CD4-positive, alpha-beta T cell (primary cell): ENCODE measurements around the gene ANKS1B. TPM values are rescaled to one million over a fixed set of nuclear protein-coding genes. Genes with fewer than 3 reads are reported as not detected.

Experiments
- ATAC-seq: fragments of 200-7000 bp; cut with Tn5 transposase; one replicate; pipeline ENCODE4 v1.10.0; 2022; ENCODE audit warnings: mild to moderate bottlenecking; ENCODE audit not compliant: poor library complexity
- CTCF ChIA-PET: fragments of 350-600 bp; sonication (Branson Sonifier 250); formaldehyde crosslinking; loops from one replicate; lab custom pipeline; 2021; ENCODE audit warnings: antibody characterized with exemption, inconsistent platforms; lab: Charles Lee
- POLR2A ChIA-PET: fragments of 350-600 bp; sonication (Branson Sonifier 250); formaldehyde crosslinking; loops from one replicate; lab custom pipeline; 2021; ENCODE audit warnings: antibody characterized with exemption, inconsistent platforms; lab: Charles Lee
- DNase-seq, 14 experiments: peaks; one replicate each; pipeline ENCODE4 v3.0.0-alpha.2; 2013 to 2020; ENCODE audit warnings: mixed read lengths in 2 of 14
- H3K27ac ChIP-seq, 2 donors: one replicate each; pipeline versions ENCODE4 v1.5.1 to v1.7.0; 2013; ENCODE audit warnings: low read length in 2 of 2, low read depth in 1 of 2, mild to moderate bottlenecking in 1 of 2
- H3K27me3 ChIP-seq, 2 experiments: 1 replicate in 1 of 2; 2 replicates in 1 of 2; pipeline versions ENCODE4 v1.6.1 to v1.7.0; 2013; ENCODE audit warnings: low read length in 2 of 2, control low read depth in 1 of 2, mild to moderate bottlenecking in 1 of 2, moderate library complexity in 1 of 2; ENCODE audit not compliant: insufficient read depth in 2 of 2, control insufficient read depth in 1 of 2
- H3K36me3 ChIP-seq: one replicate; pipeline ENCODE4 v1.6.1; 2013; ENCODE audit warnings: low read length, control low read depth; ENCODE audit not compliant: insufficient read depth
- H3K4me1 ChIP-seq: one replicate; pipeline ENCODE4 v1.6.1; 2013; ENCODE audit warnings: low read length, control low read depth; ENCODE audit not compliant: insufficient read depth
- H3K4me3 ChIP-seq: one replicate; pipeline ENCODE4 v1.5.1; 2013; ENCODE audit warnings: mild to moderate bottlenecking, low read length, moderate library complexity
- H3K9me3 ChIP-seq, 2 experiments: 1 replicate in 1 of 2; 2 replicates in 1 of 2; pipeline versions ENCODE4 v1.6.1 to v1.7.0; 2013; ENCODE audit warnings: low read length in 2 of 2, mild to moderate bottlenecking in 2 of 2, control low read depth in 1 of 2, moderate library complexity in 1 of 2; ENCODE audit not compliant: control insufficient read depth in 1 of 2, insufficient read depth in 1 of 2
- H3K27ac Mint-ChIP-seq: one replicate; pipeline ENCODE4 v1.8.0; 2020; ENCODE audit warnings: mixed read lengths
- H3K27me3 Mint-ChIP-seq: one replicate; pipeline ENCODE4 v1.8.0; 2021; ENCODE audit warnings: mixed read lengths
- H3K36me3 Mint-ChIP-seq: one replicate; pipeline ENCODE4 v1.8.0; 2021; ENCODE audit warnings: low read depth, mixed read lengths
- H3K4me1 Mint-ChIP-seq: one replicate; pipeline ENCODE4 v1.8.0; 2021; ENCODE audit warnings: low read depth, mixed read lengths
- H3K4me3 Mint-ChIP-seq: one replicate; pipeline ENCODE4 v1.8.0; 2020; ENCODE audit warnings: mild to moderate bottlenecking, mixed read lengths
- H3K9me3 Mint-ChIP-seq: one replicate; pipeline ENCODE4 v1.8.0; 2020; ENCODE audit warnings: mixed read lengths
- intact Hi-C, 2 experiments: fragments of 100-400 bp; cut with DNase I in 1 of 2; cut with micrococcal nuclease in 1 of 2; formaldehyde crosslinking; loops; one replicate each; pipeline versions ENCODE4 v1.15.1 to v1.9.0; 2023 to 2025; cut with DNase I, micrococcal nuclease
- total RNA-seq, 174 experiments: library from RNA in 2 of 174; stranded (reverse) in 2 of 174; gene quantifications; one replicate each; pipeline ENCODE4 v1.2.3 and lab custom pipeline; 2021 to 2026
- TF ChIP-seq, protein P1 (sequence below): fragments of 200-600 bp; IDR thresholded peaks from one replicate; pipeline ENCODE4 v1.8.0; 2022; ENCODE audit warnings: antibody characterized with exemption, mild to moderate bottlenecking

ANKS1B gene
- total RNA-seq, 2 experiments from 2014 or later = 0.16 to 1.1 TPM

DNA sequence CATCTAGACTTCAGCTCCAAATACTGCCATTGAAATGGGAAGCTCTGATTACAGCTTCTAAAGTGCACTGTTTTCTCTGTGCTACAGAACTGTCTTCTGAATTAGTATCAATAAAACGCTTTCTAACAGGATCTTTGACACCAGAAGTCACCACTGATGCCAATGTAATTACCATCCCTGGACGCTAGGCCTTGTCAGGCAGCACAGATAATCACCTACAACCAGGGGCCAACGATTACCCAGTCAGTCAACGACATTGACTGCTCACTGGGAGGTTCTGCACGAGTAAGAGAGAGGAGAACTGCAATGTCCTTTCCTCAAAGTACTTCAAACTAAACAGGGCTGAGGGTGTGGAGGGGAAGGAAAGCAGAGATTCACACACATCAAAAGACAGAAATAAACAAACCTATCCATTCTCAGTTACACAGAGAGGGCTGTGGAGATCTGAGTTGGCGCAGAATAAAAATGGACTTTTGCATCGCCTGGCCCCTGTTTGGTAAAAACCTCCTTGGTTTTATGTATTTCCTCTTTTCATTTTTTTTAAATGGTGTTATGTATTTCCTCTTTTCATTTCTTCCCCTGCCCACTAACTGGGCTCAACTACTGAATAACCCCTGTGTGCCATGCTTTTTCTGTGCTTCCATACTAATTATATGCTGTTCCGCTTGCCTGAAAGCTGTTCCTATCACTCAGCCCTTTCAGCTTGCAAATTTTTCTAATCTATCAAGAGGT is 847.4 kb downstream of the ANKS1B start:
- no peaks in the 10 kb centered on the region for H3K27me3 ChIP-seq

DNA sequence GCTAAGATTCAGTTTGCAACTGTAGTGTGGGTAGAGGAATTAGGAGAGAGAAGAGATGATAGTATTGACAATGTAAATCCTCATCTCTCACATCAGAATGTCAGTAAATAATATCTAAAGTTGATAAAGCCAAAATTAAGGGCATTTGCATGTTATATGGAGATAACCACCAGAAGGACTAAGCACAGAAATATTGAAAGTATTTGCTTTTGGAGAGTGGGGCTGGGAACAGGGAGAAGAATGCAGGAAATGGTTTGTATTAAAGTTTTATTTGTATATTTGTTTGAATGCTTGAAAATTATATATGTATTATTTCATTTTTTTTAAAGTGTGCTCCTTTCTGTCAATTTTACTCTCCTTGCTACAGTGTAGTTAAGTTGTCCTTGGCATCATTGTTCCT is 848.2 kb downstream of the ANKS1B start:
- no peaks in the 10 kb centered on the region for H3K4me1 ChIP-seq
- intact Hi-C loops = no loop called here
- CTCF ChIA-PET = no interaction called here
- no peaks in the 10 kb centered on the region for H3K9me3 ChIP-seq
- H3K27me3 ChIP-seq = peaks cover 0 to 3% of the 10 kb centered on the region in 2 experiments
- H3K36me3 Mint-ChIP-seq = no peaks in the 10 kb centered on the region
- H3K27ac ChIP-seq = no peak overlapping the region
- H3K4me3 ChIP-seq = no peak overlapping the region
- TF ChIP-seq, protein P1, sequence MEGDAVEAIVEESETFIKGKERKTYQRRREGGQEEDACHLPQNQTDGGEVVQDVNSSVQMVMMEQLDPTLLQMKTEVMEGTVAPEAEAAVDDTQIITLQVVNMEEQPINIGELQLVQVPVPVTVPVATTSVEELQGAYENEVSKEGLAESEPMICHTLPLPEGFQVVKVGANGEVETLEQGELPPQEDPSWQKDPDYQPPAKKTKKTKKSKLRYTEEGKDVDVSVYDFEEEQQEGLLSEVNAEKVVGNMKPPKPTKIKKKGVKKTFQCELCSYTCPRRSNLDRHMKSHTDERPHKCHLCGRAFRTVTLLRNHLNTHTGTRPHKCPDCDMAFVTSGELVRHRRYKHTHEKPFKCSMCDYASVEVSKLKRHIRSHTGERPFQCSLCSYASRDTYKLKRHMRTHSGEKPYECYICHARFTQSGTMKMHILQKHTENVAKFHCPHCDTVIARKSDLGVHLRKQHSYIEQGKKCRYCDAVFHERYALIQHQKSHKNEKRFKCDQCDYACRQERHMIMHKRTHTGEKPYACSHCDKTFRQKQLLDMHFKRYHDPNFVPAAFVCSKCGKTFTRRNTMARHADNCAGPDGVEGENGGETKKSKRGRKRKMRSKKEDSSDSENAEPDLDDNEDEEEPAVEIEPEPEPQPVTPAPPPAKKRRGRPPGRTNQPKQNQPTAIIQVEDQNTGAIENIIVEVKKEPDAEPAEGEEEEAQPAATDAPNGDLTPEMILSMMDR = no peak
- POLR2A ChIA-PET = no interaction called here
- peaks cover 2% of the 10 kb centered on the region for H3K9me3 Mint-ChIP-seq
- H3K4me1 Mint-ChIP-seq = no peaks in the 10 kb centered on the region
- no peak for ATAC-seq
- no peak overlapping the region for H3K4me3 Mint-ChIP-seq
- no peaks in the 10 kb centered on the region for H3K36me3 ChIP-seq
- H3K27me3 Mint-ChIP-seq = no peaks in the 10 kb centered on the region
- H3K27ac Mint-ChIP-seq = no peak overlapping the region
- no peak for DNase-seq

More for the DNA sequence above, 847.4 kb downstream of the ANKS1B start:
- Mint-ChIP-seq H3K9me3 (peaks cover 2% of the 10 kb centered on the region), H3K27me3 (no peaks in the 10 kb centered on the region), H3K36me3 (no peaks in the 10 kb centered on the region), H3K4me1 (no peaks in the 10 kb centered on the region), H3K4me3 (no peak overlapping the region), H3K27ac (no peak overlapping the region)
- Histone ChIP-seq H3K4me1 (no peaks in the 10 kb centered on the region), H3K27ac (no peak overlapping the region), H3K36me3 (no peaks in the 10 kb centered on the region), H3K9me3 (no peaks in the 10 kb centered on the region), H3K4me3 (no peak overlapping the region)
- DNase-seq (no peak), ATAC-seq (no peak)
- ChIA-PET CTCF (no interaction called here), POLR2A (no interaction called here)
- TF ChIP-seq, protein P1 = no peak
- intact Hi-C loops = no loop called here

DNA sequence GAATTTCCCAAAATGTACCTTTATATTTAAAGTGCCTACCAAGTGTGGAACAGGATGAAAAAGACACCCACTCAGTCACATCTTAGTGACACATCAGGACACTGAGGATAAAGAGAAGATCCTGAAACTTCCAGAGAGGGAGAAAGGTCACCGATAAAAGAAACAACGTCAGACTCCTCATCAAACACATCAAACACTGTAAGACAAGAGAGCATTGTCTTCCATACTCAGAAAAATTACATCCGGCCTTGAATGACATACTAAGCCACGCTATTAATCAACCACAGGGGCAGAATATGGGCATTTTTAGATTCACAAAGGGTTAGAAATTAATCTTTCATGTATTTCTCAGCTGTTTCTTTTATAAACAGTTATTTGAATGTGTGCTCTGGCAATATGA is 849.4 kb downstream of the ANKS1B start:
- ChIA-PET POLR2A (interaction anchor here (0.7 kb wide), 1 partner anchor 320 kb away, joined by 3 read pairs; no protein-coding TSS in a partner anchor), CTCF (no interaction called here)
- ATAC-seq = no peak
- intact Hi-C loops = no loop called here
- no peak overlapping the region for H3K27ac ChIP-seq
- H3K4me3 ChIP-seq = no peak overlapping the region
- Mint-ChIP-seq H3K27ac (no peak overlapping the region), H3K4me3 (no peak overlapping the region), H3K9me3 (peaks cover 2% of the 10 kb centered on the region), H3K4me1 (no peaks in the 10 kb centered on the region), H3K36me3 (no peaks in the 10 kb centered on the region), H3K27me3 (no peaks in the 10 kb centered on the region)
- H3K9me3 ChIP-seq = no peaks in the 10 kb centered on the region
- H3K4me1 ChIP-seq = no peaks in the 10 kb centered on the region
- DNase-seq = no peak
- no peaks in the 10 kb centered on the region for H3K36me3 ChIP-seq
- TF ChIP-seq, protein P1 = no peak
- H3K27me3 ChIP-seq = peaks cover 0 to 4% of the 10 kb centered on the region in 2 experiments
